ENCODE data around the gene OR5F1.

The OR5F1 gene

GRCh38 chr11:55967914-55968313, 26.5 kb downstream of the OR5F1 start:
- no peak overlapping the region for H3K4me3 ChIP-seq (ENCODE audit: low read depth, low read length)
- H3K27me3 ChIP-seq, result no peaks in the 10 kb centered on the region
- TF ChIP-seq, protein P1, sequence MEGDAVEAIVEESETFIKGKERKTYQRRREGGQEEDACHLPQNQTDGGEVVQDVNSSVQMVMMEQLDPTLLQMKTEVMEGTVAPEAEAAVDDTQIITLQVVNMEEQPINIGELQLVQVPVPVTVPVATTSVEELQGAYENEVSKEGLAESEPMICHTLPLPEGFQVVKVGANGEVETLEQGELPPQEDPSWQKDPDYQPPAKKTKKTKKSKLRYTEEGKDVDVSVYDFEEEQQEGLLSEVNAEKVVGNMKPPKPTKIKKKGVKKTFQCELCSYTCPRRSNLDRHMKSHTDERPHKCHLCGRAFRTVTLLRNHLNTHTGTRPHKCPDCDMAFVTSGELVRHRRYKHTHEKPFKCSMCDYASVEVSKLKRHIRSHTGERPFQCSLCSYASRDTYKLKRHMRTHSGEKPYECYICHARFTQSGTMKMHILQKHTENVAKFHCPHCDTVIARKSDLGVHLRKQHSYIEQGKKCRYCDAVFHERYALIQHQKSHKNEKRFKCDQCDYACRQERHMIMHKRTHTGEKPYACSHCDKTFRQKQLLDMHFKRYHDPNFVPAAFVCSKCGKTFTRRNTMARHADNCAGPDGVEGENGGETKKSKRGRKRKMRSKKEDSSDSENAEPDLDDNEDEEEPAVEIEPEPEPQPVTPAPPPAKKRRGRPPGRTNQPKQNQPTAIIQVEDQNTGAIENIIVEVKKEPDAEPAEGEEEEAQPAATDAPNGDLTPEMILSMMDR (IDR thresholded peaks at IDR 0.05; ENCODE audit: low read depth, low read length), result no peak
- H3K4me1 ChIP-seq, result no peaks in the 10 kb centered on the region
- H3K36me3 ChIP-seq, result no peaks in the 10 kb centered on the region
- no peak for DNase-seq
- H3K9me3 ChIP-seq, result no peaks in the 10 kb centered on the region

DNA sequence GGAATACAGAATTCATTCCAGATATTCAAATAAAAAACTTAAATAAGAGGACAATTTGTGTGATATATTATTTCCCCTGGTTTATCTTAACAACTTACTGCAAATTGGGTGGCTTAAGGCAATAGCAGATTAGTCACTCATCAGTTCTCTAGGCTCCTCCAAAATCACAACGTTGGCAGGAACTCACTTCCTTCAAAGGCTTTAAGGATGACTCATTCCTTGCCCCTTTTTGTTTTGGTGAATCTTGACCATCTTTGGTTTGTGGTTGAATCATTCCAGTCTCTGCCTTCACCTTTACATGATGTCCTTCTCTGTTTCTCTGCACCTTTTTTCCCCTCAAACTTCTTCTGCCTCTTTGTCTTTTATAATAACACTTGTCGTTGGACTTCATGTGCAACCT, 28.0 kb downstream of the OR5F1 start:
- no peak overlapping the region for H3K4me3 ChIP-seq (ENCODE audit: low read depth, low read length)
- no peaks in the 10 kb centered on the region for H3K36me3 ChIP-seq
- no peaks in the 10 kb centered on the region for H3K27me3 ChIP-seq
- DNase-seq, result no peak
- H3K4me1 ChIP-seq, result no peaks in the 10 kb centered on the region
- H3K9me3 ChIP-seq, result no peaks in the 10 kb centered on the region
- TF ChIP-seq, protein P1 (IDR thresholded peaks at IDR 0.05; ENCODE audit: low read depth, low read length), result no peak

DNA sequence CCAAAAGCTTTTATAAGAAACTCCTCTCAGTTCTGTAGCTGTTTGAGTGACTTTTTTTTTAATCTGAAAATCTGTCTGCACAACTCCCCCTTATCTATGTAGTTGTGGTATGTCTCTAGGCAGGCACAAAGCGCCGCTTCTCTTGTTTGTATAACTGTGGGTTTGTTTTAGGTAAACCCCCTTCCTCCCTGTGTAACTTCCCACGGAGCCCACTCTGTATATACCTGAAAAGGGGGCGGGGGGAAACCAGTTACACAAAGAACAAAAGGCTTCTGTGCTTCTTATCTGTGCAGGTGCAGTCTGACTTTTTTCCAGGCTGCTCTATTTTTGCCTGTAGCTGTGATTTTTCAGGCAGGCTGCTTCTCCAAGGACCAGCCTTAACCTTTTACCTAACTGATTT, 37.9 kb downstream of the OR5F1 start:
- no peaks in the 10 kb centered on the region for H3K36me3 ChIP-seq
- H3K27me3 ChIP-seq, result no peaks in the 10 kb centered on the region
- H3K9me3 ChIP-seq, result no peaks in the 10 kb centered on the region
- no peak overlapping the region for H3K4me3 ChIP-seq (ENCODE audit: low read depth, low read length)
- no peak for DNase-seq
- TF ChIP-seq, protein P1 (IDR thresholded peaks at IDR 0.05; ENCODE audit: low read depth, low read length), result no peak
- H3K4me1 ChIP-seq, result no peaks in the 10 kb centered on the region

DNA sequence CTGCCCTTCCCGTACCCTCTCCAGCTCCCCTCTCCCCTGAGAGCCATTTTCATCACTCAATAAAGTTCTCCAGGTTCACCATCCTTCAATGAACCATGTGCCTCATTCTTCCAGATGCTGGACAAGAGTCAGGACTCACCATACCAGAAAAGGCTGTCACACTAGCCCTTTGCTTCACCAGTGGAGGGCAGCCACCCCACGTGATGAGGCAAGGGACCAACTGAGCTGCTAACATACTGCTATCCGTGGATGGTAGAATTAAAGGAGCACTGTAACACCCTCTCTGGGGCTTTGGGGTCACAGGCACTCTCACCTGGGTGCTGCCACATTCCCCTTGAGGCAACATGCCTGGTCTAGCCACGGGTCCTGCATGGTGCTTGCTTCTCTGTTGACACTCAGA, 45.1 kb downstream of the OR5F1 start:
- TF ChIP-seq, protein P1 (IDR thresholded peaks at IDR 0.05; ENCODE audit: low read depth, low read length), result no peak
- no peaks in the 10 kb centered on the region for H3K4me1 ChIP-seq
- no peaks in the 10 kb centered on the region for H3K27me3 ChIP-seq
- no peak overlapping the region for H3K4me3 ChIP-seq (ENCODE audit: low read depth, low read length)
- H3K36me3 ChIP-seq, result no peaks in the 10 kb centered on the region
- no peak for DNase-seq
- no peaks in the 10 kb centered on the region for H3K9me3 ChIP-seq
